Measurements from ENCODE around the gene MCUB.

Gene MCUB

GRCh38 chr4:109662771-109663170 lies 102.7 kb downstream of the MCUB start:
- H3K9ac ChIP-seq (ENCODE audit: low read length): no peak overlapping the region
- no peaks in the 10 kb centered on the region for H3K4me1 ChIP-seq (ENCODE audit: control insufficient read depth in 1 of 2, insufficient read depth in 2 of 2, low read length in 2 of 2)
- no peaks in the 10 kb centered on the region for H3K79me2 ChIP-seq (ENCODE audit: control insufficient read depth, insufficient read depth, low read length, poor library complexity)
- no peak overlapping the region for H3K4me2 ChIP-seq (ENCODE audit: low read length)
- no peak overlapping the region for H3K4me3 ChIP-seq (ENCODE audit: low read depth, low read length)
- no peak overlapping the region for H3K23ac ChIP-seq (ENCODE audit: low read length)
- no peak overlapping the region for H3K14ac ChIP-seq (ENCODE audit: low read length)
- no peak overlapping the region for H2AK5ac ChIP-seq (ENCODE audit: low read length)
- DNase-seq: no peak
- H4K91ac ChIP-seq (ENCODE audit: low read depth, low read length): no peak overlapping the region
- no peak overlapping the region for H3K27ac ChIP-seq (ENCODE audit: low read depth, low read length)
- H3K27me3 ChIP-seq (ENCODE audit: insufficient read depth, low read length): no peaks in the 10 kb centered on the region
- H4K8ac ChIP-seq (ENCODE audit: low read depth, low read length): no peak overlapping the region
- no peak overlapping the region for H2BK120ac ChIP-seq (ENCODE audit: insufficient read depth, low read length, poor library complexity)
- no peak overlapping the region for H4K12ac ChIP-seq (ENCODE audit: low read depth, low read length)
- no peak overlapping the region for H2BK5ac ChIP-seq (ENCODE audit: low read depth, low read length, poor library complexity)
- H3K18ac ChIP-seq (ENCODE audit: low read length): no peak overlapping the region
- no peak overlapping the region for H3K4ac ChIP-seq (ENCODE audit: low read depth, low read length)
- H2AFZ ChIP-seq (ENCODE audit: insufficient read depth, low read length, poor library complexity): no peak overlapping the region
- WGBS (ENCODE audit: extremely low coverage, insufficient coverage, insufficient read length): no CpG with 5 or more reads among the region's 3 CpGs
- H3K9me3 ChIP-seq (ENCODE audit: insufficient read depth, low read depth, low read length): no peaks in the 10 kb centered on the region
- no peaks in the 10 kb centered on the region for H3K79me1 ChIP-seq (ENCODE audit: low read length)
- H2BK12ac ChIP-seq (ENCODE audit: low read length): no peak overlapping the region
- no peaks in the 10 kb centered on the region for H3K36me3 ChIP-seq (ENCODE audit: control insufficient read depth in 1 of 2, insufficient read depth in 2 of 2, low read length in 2 of 2)

GRCh38 chr4:109665783-109666485 lies 105.9 kb downstream of the MCUB start:
- no peak overlapping the region for H3K4me3 ChIP-seq (ENCODE audit: low read depth, low read length)
- no peak overlapping the region for H2AFZ ChIP-seq (ENCODE audit: insufficient read depth, low read length, poor library complexity)
- H3K79me1 ChIP-seq (ENCODE audit: low read length): no peaks in the 10 kb centered on the region
- H3K27me3 ChIP-seq (ENCODE audit: insufficient read depth, low read length): no peaks in the 10 kb centered on the region
- no peak overlapping the region for H3K27ac ChIP-seq (ENCODE audit: low read depth, low read length)
- H3K4me1 ChIP-seq (ENCODE audit: control insufficient read depth in 1 of 2, insufficient read depth in 2 of 2, low read length in 2 of 2): no peaks in the 10 kb centered on the region
- DNase-seq: no peak
- no peak overlapping the region for H3K14ac ChIP-seq (ENCODE audit: low read length)
- no CpG with 5 or more reads among the region's 5 CpGs for WGBS (ENCODE audit: extremely low coverage, insufficient coverage, insufficient read length)
- H4K12ac ChIP-seq (ENCODE audit: low read depth, low read length): no peak overlapping the region
- H2BK12ac ChIP-seq (ENCODE audit: low read length): no peak overlapping the region
- no peak overlapping the region for H3K9ac ChIP-seq (ENCODE audit: low read length)
- no peak overlapping the region for H3K18ac ChIP-seq (ENCODE audit: low read length)
- H2BK120ac ChIP-seq (ENCODE audit: insufficient read depth, low read length, poor library complexity): no peak overlapping the region
- H4K91ac ChIP-seq (ENCODE audit: low read depth, low read length): no peak overlapping the region
- H2AK5ac ChIP-seq (ENCODE audit: low read length): no peak overlapping the region
- H3K36me3 ChIP-seq (ENCODE audit: control insufficient read depth in 1 of 2, insufficient read depth in 2 of 2, low read length in 2 of 2): no peaks in the 10 kb centered on the region
- no peak overlapping the region for H3K4ac ChIP-seq (ENCODE audit: low read depth, low read length)
- H3K79me2 ChIP-seq (ENCODE audit: control insufficient read depth, insufficient read depth, low read length, poor library complexity): no peaks in the 10 kb centered on the region
- no peak overlapping the region for H3K23ac ChIP-seq (ENCODE audit: low read length)
- no peak overlapping the region for H4K8ac ChIP-seq (ENCODE audit: low read depth, low read length)
- H3K4me2 ChIP-seq (ENCODE audit: low read length): no peak overlapping the region
- H2BK5ac ChIP-seq (ENCODE audit: low read depth, low read length, poor library complexity): no peak overlapping the region
- no peaks in the 10 kb centered on the region for H3K9me3 ChIP-seq (ENCODE audit: insufficient read depth, low read depth, low read length)

GRCh38 chr4:109671350-109671749 lies 111.3 kb downstream of the MCUB start:
- DNase-seq: no peak
- Histone ChIP-seq H3K36me3 (ENCODE audit: control insufficient read depth in 1 of 2, insufficient read depth in 2 of 2, low read length in 2 of 2) (no peaks in the 10 kb centered on the region), H3K23ac (ENCODE audit: low read length) (no peak overlapping the region), H3K4me1 (ENCODE audit: control insufficient read depth in 1 of 2, insufficient read depth in 2 of 2, low read length in 2 of 2) (no peaks in the 10 kb centered on the region), H3K4me2 (ENCODE audit: low read length) (no peak overlapping the region), H3K14ac (ENCODE audit: low read length) (no peak overlapping the region), H4K8ac (ENCODE audit: low read depth, low read length) (no peak overlapping the region), H3K4me3 (ENCODE audit: low read depth, low read length) (no peak overlapping the region), H3K27me3 (ENCODE audit: insufficient read depth, low read length) (no peaks in the 10 kb centered on the region), H3K27ac (ENCODE audit: low read depth, low read length) (no peak overlapping the region), H3K79me1 (ENCODE audit: low read length) (no peaks in the 10 kb centered on the region), H3K4ac (ENCODE audit: low read depth, low read length) (no peak overlapping the region), H3K9ac (ENCODE audit: low read length) (no peak overlapping the region), H4K12ac (ENCODE audit: low read depth, low read length) (no peak overlapping the region), H3K18ac (ENCODE audit: low read length) (no peak overlapping the region), H2AFZ (ENCODE audit: insufficient read depth, low read length, poor library complexity) (no peak overlapping the region), H2AK5ac (ENCODE audit: low read length) (no peak overlapping the region), H3K9me3 (ENCODE audit: insufficient read depth, low read depth, low read length) (no peaks in the 10 kb centered on the region), H3K79me2 (ENCODE audit: control insufficient read depth, insufficient read depth, low read length, poor library complexity) (no peaks in the 10 kb centered on the region), H2BK120ac (ENCODE audit: insufficient read depth, low read length, poor library complexity) (no peak overlapping the region), H2BK5ac (ENCODE audit: low read depth, low read length, poor library complexity) (no peak overlapping the region), H2BK12ac (ENCODE audit: low read length) (no peak overlapping the region), H4K91ac (ENCODE audit: low read depth, low read length) (no peak overlapping the region)

GRCh38 chr4:109672169-109672930 lies 112.3 kb downstream of the MCUB start:
- Histone ChIP-seq H4K12ac (ENCODE audit: low read depth, low read length) (no peak overlapping the region), H2BK12ac (ENCODE audit: low read length) (no peak overlapping the region), H3K9me3 (ENCODE audit: insufficient read depth, low read depth, low read length) (no peaks in the 10 kb centered on the region), H3K14ac (ENCODE audit: low read length) (no peak overlapping the region), H3K79me2 (ENCODE audit: control insufficient read depth, insufficient read depth, low read length, poor library complexity) (no peaks in the 10 kb centered on the region), H2BK5ac (ENCODE audit: low read depth, low read length, poor library complexity) (no peak overlapping the region), H2AK5ac (ENCODE audit: low read length) (no peak overlapping the region), H3K4me1 (ENCODE audit: control insufficient read depth in 1 of 2, insufficient read depth in 2 of 2, low read length in 2 of 2) (no peaks in the 10 kb centered on the region), H3K36me3 (ENCODE audit: control insufficient read depth in 1 of 2, insufficient read depth in 2 of 2, low read length in 2 of 2) (no peaks in the 10 kb centered on the region), H3K4ac (ENCODE audit: low read depth, low read length) (no peak overlapping the region), H2AFZ (ENCODE audit: insufficient read depth, low read length, poor library complexity) (no peak overlapping the region), H3K4me3 (ENCODE audit: low read depth, low read length) (no peak overlapping the region), H4K8ac (ENCODE audit: low read depth, low read length) (no peak overlapping the region), H3K27me3 (ENCODE audit: insufficient read depth, low read length) (no peaks in the 10 kb centered on the region), H3K4me2 (ENCODE audit: low read length) (no peak overlapping the region), H2BK120ac (ENCODE audit: insufficient read depth, low read length, poor library complexity) (no peak overlapping the region), H4K91ac (ENCODE audit: low read depth, low read length) (no peak overlapping the region), H3K18ac (ENCODE audit: low read length) (no peak overlapping the region), H3K27ac (ENCODE audit: low read depth, low read length) (no peak overlapping the region), H3K79me1 (ENCODE audit: low read length) (no peaks in the 10 kb centered on the region), H3K23ac (ENCODE audit: low read length) (no peak overlapping the region), H3K9ac (ENCODE audit: low read length) (no peak overlapping the region)
- no peak for DNase-seq

All from trophoblast cell (in vitro differentiated cells and primary cell).